ENCODE results near the gene CACNA1G. TPM values are rescaled to one million over a fixed set of nuclear protein-coding genes. Genes with fewer than 3 reads are reported as not detected.
A peak's percentile ranks its signal among the peaks of the same experiment; 100 is the strongest.

CACNA1G gene
- total and polyA plus RNA-seq, 9 of the 15 experiments (the other 6 are each of a cell fraction or from before 2014, with no cell fraction given), result 0.01 TPM; not detected in 8

- POLR2A ChIA-PET, result interaction anchor here (0.6 to 1.0 kb wide), 3 partner anchors 7 to 328 kb away, joined by 3 read pairs; partner anchors contain the start of gene TOB1
- DNase-seq (ENCODE audit: extremely low read depth in 1 of 4, low spot score in 3 of 4), result no peak
- no peaks in the 10 kb centered on the region for H3K36me3 ChIP-seq (ENCODE audit: control insufficient read depth, insufficient read depth, low read length)
- H3K27me3 ChIP-seq (ENCODE audit: control insufficient read depth in 2 of 2, insufficient read depth in 2 of 2, low read length in 2 of 2), result peaks cover 9 to 39% of the 10 kb centered on the region in 2 experiments; a peak in 4 of 5 replicates
- no peak for FAIRE-seq
- no peaks in the 10 kb centered on the region for H3K9me1 ChIP-seq (ENCODE audit: control insufficient read depth, insufficient read depth, low read length)
- ATAC-seq, result no peak
- in situ Hi-C loops (cut with MboI), result no loop called here
- H3K9me3 ChIP-seq (replicated peaks; ENCODE audit: control insufficient read depth, insufficient read depth, low read depth, low read length), result no peaks in the 10 kb centered on the region
- H3K27ac ChIP-seq (ENCODE audit: extremely low read depth, low read depth, low read length), result no peak overlapping the region
- TF ChIP-seq MECOM (CRISPR knock-in tag; IDR thresholded peaks at IDR 0.05) (no peak), MCM2 (IDR thresholded peaks at IDR 0.05; ENCODE audit: low read depth) (no peak), ZNF133 (CRISPR knock-in tag; IDR thresholded peaks at IDR 0.05) (no peak), HCFC1 (IDR thresholded peaks at IDR 0.05; ENCODE audit: low read depth, low read length) (no peak), POLR2AphosphoS5 (IDR thresholded peaks at IDR 0.05; ENCODE audit: control insufficient read depth, insufficient read depth, low read depth, low read length) (no peak), SPI1 (IDR thresholded peaks at IDR 0.05; ENCODE audit: borderline replicate concordance, low read depth, low read length) (no peak), SOX6 (IDR thresholded peaks at IDR 0.05) (no peak), ZNF76 (CRISPR knock-in tag; IDR thresholded peaks at IDR 0.05; ENCODE audit: borderline replicate concordance) (no peak), ETV6 (IDR thresholded peaks at IDR 0.05; ENCODE audit: borderline replicate concordance in 1 of 2, low read depth in 2 of 2, low read length in 1 of 2) (no peak), ETV6 (CRISPR knock-in tag; IDR thresholded peaks at IDR 0.05; ENCODE audit: borderline replicate concordance) (no peak), BRD4 (IDR thresholded peaks at IDR 0.05) (no peak), ZNF311 (CRISPR knock-in tag; IDR thresholded peaks at IDR 0.05) (no peak), TCF7L2 (IDR thresholded peaks at IDR 0.05; ENCODE audit: low read depth, low read length) (no peak), ZNF785 (CRISPR knock-in tag; IDR thresholded peaks at IDR 0.05) (no peak), MAX (CRISPR knock-in tag; IDR thresholded peaks at IDR 0.05) (no peak), TAF9B (IDR thresholded peaks at IDR 0.05; ENCODE audit: partially characterized antibody) (no peak), KLF16 (IDR thresholded peaks at IDR 0.05) (no peak)
- TF ChIP-seq, protein P1, sequence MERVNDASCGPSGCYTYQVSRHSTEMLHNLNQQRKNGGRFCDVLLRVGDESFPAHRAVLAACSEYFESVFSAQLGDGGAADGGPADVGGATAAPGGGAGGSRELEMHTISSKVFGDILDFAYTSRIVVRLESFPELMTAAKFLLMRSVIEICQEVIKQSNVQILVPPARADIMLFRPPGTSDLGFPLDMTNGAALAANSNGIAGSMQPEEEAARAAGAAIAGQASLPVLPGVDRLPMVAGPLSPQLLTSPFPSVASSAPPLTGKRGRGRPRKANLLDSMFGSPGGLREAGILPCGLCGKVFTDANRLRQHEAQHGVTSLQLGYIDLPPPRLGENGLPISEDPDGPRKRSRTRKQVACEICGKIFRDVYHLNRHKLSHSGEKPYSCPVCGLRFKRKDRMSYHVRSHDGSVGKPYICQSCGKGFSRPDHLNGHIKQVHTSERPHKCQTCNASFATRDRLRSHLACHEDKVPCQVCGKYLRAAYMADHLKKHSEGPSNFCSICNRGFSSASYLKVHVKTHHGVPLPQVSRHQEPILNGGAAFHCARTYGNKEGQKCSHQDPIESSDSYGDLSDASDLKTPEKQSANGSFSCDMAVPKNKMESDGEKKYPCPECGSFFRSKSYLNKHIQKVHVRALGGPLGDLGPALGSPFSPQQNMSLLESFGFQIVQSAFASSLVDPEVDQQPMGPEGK (CRISPR knock-in tag; IDR thresholded peaks at IDR 0.05; ENCODE audit: borderline replicate concordance), result no peak
- H2AFZ ChIP-seq (ENCODE audit: low read depth, low read length), result no peak overlapping the region
- CTCF ChIA-PET (ENCODE audit: low intra/inter-chr PET ratio), result no interaction called here
- intact Hi-C loops (cut with micrococcal nuclease), result no loop called here
- BruUV-seq (replicated peaks), result no TSS peak
- no peaks in the 10 kb centered on the region for H3K79me2 ChIP-seq (ENCODE audit: control insufficient read depth, insufficient read depth, low read length)
- peaks cover 6 to 61% of the 10 kb centered on the region in 2 experiments; a peak in 4 of 5 replicates for H3K4me1 ChIP-seq (replicated peaks in 1 of 2; ENCODE audit: control insufficient read depth in 2 of 2, insufficient read depth in 2 of 2, low read length in 2 of 2)
- peak overlapping the region in 1 of 2 experiments; percentile 20; a peak in 1 of 4 replicates for H3K9ac ChIP-seq (ENCODE audit: insufficient read depth in 1 of 2, low read depth in 2 of 2, low read length in 2 of 2)
- H3K4me3 ChIP-seq, result no peak overlapping the region
- H3K4me2 ChIP-seq (ENCODE audit: insufficient read depth, low read length), result no peak overlapping the region
- 46% methylated on average over 10 of the region's 20 CpGs for WGBS (ENCODE audit: insufficient coverage, low coverage, missing lambda C conversion rate)
- H4K20me1 ChIP-seq (replicated peaks; ENCODE audit: control insufficient read depth, insufficient read depth, low read length), result peaks cover 12% of the 10 kb centered on the region; the same call in 1 of the 2 replicates
Observed at GRCh38 chr17:50537721-50538548, 22.6 kb upstream of the CACNA1G start.
